GM12878 (cell line): ENCODE measurements around the gene TRAF3. TPM values are rescaled to one million over a fixed set of nuclear protein-coding genes. Genes with fewer than 3 reads are reported as not detected.

Experiments
- BHLHE40 ChIP-seq, 2 experiments: fragments of 450-650 bp in 1 of 2; IDR thresholded peaks; 2 replicates each; pipeline ENCODE4 v1.6.1; 2011 to 2017; ENCODE audit warnings: low read depth in 2 of 2, borderline replicate concordance in 1 of 2, improper control_type of control experiment in 1 of 2, low read length in 1 of 2, mild to moderate bottlenecking in 1 of 2
- CBFB ChIP-seq: IDR thresholded peaks from 2 replicates; pipeline ENCODE4 v1.6.1; 2016; ENCODE audit warnings: antibody characterized with exemption, low read depth
- CHD1 ChIP-seq: IDR thresholded peaks from 2 replicates; pipeline ENCODE4 v1.6.1; 2012; ENCODE audit warnings: low read depth, low read length, improper control_type of control experiment
- CHD2 ChIP-seq: IDR thresholded peaks from 2 replicates; pipeline ENCODE4 v1.6.1; 2011; ENCODE audit warnings: low read depth, low read length, improper control_type of control experiment, borderline replicate concordance
- EZH2 ChIP-seq: IDR thresholded peaks from 2 replicates; pipeline ENCODE4 v1.6.1; 2012; ENCODE audit warnings: low read depth, mild to moderate bottlenecking, control low read depth, inconsistent platforms, low read length, borderline replicate concordance; ENCODE audit not compliant: control insufficient read depth
- FOS ChIP-seq: IDR thresholded peaks from 3 replicates; pipeline ENCODE4 v1.6.1; 2011; ENCODE audit warnings: borderline replicate concordance; ENCODE audit not compliant: insufficient read length; ENCODE audit errors: extremely low read depth
- FOXM1 ChIP-seq: IDR thresholded peaks from 2 replicates; pipeline ENCODE4 v1.6.1; 2012; ENCODE audit warnings: low read depth, mild to moderate bottlenecking, inconsistent platforms, low read length, moderate library complexity
- IKZF1 ChIP-seq: fragments of 450-650 bp; conservative IDR thresholded peaks from 2 replicates; pipeline ENCODE4 v1.6.1; 2017; ENCODE audit warnings: antibody characterized with exemption, mild to moderate bottlenecking
- IRF4 ChIP-seq: IDR thresholded peaks from 2 replicates; pipeline ENCODE4 v1.6.1; 2011; ENCODE audit warnings: low read depth, low read length
- KAT2A ChIP-seq: conservative IDR thresholded peaks from 2 replicates; pipeline ENCODE4 v1.6.1; 2011; ENCODE audit warnings: low read depth, low read length; ENCODE audit not compliant: control insufficient read depth
- KLF5 ChIP-seq: fragments of 450-650 bp; IDR thresholded peaks from 2 replicates; pipeline ENCODE4 v1.6.1; 2014; ENCODE audit warnings: mild to moderate bottlenecking; ENCODE audit not compliant: partially characterized antibody
- MTA3 ChIP-seq: IDR thresholded peaks from 2 replicates; pipeline ENCODE4 v1.6.1; 2012; ENCODE audit warnings: low read length, inconsistent platforms, borderline replicate concordance
- NFYA ChIP-seq: IDR thresholded peaks from 2 replicates; pipeline ENCODE4 v1.6.1; 2011; ENCODE audit warnings: low read depth, mild to moderate bottlenecking, low read length, improper control_type of control experiment, borderline replicate concordance
- NR2F1 ChIP-seq: fragments of 450-650 bp; conservative IDR thresholded peaks from 2 replicates; pipeline ENCODE4 v1.6.1; 2017; ENCODE audit warnings: mild to moderate bottlenecking
- POLR2AphosphoS2 ChIP-seq: IDR thresholded peaks from 2 replicates; pipeline ENCODE4 v1.6.1; 2011; ENCODE audit warnings: low read depth, mild to moderate bottlenecking, low read length, improper control_type of control experiment, moderate library complexity
- POLR2AphosphoS5 ChIP-seq: IDR thresholded peaks from 2 replicates; pipeline ENCODE4 v1.6.1; 2011; ENCODE audit warnings: mild to moderate bottlenecking, low read length, inconsistent platforms
- RBBP5 ChIP-seq: fragments of 200-600 bp; sonication (generic); conservative IDR thresholded peaks from 2 replicates; pipeline ENCODE4 v1.6.1; 2016
- RFX5 ChIP-seq: IDR thresholded peaks from 2 replicates; pipeline ENCODE4 v1.6.1; 2011; ENCODE audit warnings: low read depth, low read length, improper control_type of control experiment
- SIN3A ChIP-seq: IDR thresholded peaks from 2 replicates; pipeline ENCODE4 v1.6.1; 2012; ENCODE audit warnings: low read depth, low read length, improper control_type of control experiment
- SMARCA5 ChIP-seq: fragments of 450-650 bp; IDR thresholded peaks from 2 replicates; pipeline ENCODE4 v1.6.1; 2017; ENCODE audit warnings: mild to moderate bottlenecking
- SMC3 ChIP-seq: IDR thresholded peaks from 2 replicates; pipeline ENCODE4 v1.6.1; 2011; ENCODE audit warnings: low read length, improper control_type of control experiment, borderline replicate concordance
- SREBF1 ChIP-seq: IDR thresholded peaks from 2 replicates; pipeline ENCODE4 v1.6.1; 2012; ENCODE audit warnings: mild to moderate bottlenecking, low read length
- SREBF2 ChIP-seq: IDR thresholded peaks from 2 replicates; pipeline ENCODE4 v1.6.1; 2012; ENCODE audit warnings: mild to moderate bottlenecking, low read length
- STAT1 ChIP-seq: fragments of 450-650 bp; conservative IDR thresholded peaks from 2 replicates; pipeline ENCODE4 v1.6.1; 2014; ENCODE audit warnings: antibody characterized with exemption, mild to moderate bottlenecking
- TAF1 ChIP-seq: IDR thresholded peaks from 2 replicates; pipeline ENCODE4 v1.6.1; 2011; ENCODE audit warnings: mild to moderate bottlenecking, low read depth, low read length, borderline replicate concordance
- TBL1XR1 ChIP-seq: IDR thresholded peaks from 2 replicates; pipeline ENCODE4 v1.6.1; 2012; ENCODE audit warnings: low read depth, low read length, improper control_type of control experiment
- TCF7 ChIP-seq: IDR thresholded peaks from 2 replicates; pipeline ENCODE4 v1.6.1; 2014; ENCODE audit warnings: antibody characterized with exemption, borderline replicate concordance
- YBX1 ChIP-seq: fragments of 450-650 bp; IDR thresholded peaks from 2 replicates; pipeline ENCODE4 v1.6.1; 2016; ENCODE audit warnings: antibody characterized with exemption
- ZNF217 ChIP-seq: fragments of 450-650 bp; IDR thresholded peaks from 2 replicates; pipeline ENCODE4 v1.6.1; 2017; ENCODE audit warnings: antibody characterized with exemption, mild to moderate bottlenecking
- ZNF24 ChIP-seq: fragments of 450-650 bp; IDR thresholded peaks from 2 replicates; pipeline ENCODE4 v1.6.1; 2017; ENCODE audit warnings: antibody characterized with exemption, mild to moderate bottlenecking
- ZNF274 ChIP-seq: IDR thresholded peaks from one replicate; pipeline ENCODE4 v1.8.0; 2011; ENCODE audit not compliant: insufficient read length, insufficient read depth
- ZNF622 ChIP-seq: fragments of 450-650 bp; IDR thresholded peaks from 2 replicates; pipeline ENCODE4 v1.6.1; 2017; ENCODE audit warnings: mild to moderate bottlenecking, inconsistent platforms
- polyA plus RNA-seq, 11 experiments: library from polyadenylated mRNA; depleted of rRNA in 4 of 11; unstranded in 6 of 11; stranded (reverse) in 5 of 11; fragments of >200 nt; fragmentation: Nextera tagmentation in 4 of 11; fragmentation: Illumina TruSeq in 1 of 11; extraction: Ambion mirVana in 4 of 11; extraction: Trizol in 1 of 11; gene quantifications; 1 replicate in 1 of 11; 2 replicates in 10 of 11; pipeline versions ENCODE4 v1.2.1 to v1.2.3, GENCODE V29; 2011 to 2016; ENCODE audit warnings: inconsistent platforms in 2 of 11, missing spikeins in 2 of 11, low read depth in 1 of 11
- total RNA-seq, 4 experiments: library from RNA; depleted of rRNA in 3 of 4; stranded (reverse); fragments of >200 nt in 3 of 4; fragmentation: Illumina TruSeq in 1 of 4; extraction: Trizol in 1 of 4; gene quantifications; 2 replicates each; pipeline versions ENCODE4 v1.2.1 to v1.2.3, GENCODE V29; 2013 to 2021
- TF ChIP-seq, protein P1 (sequence below): IDR thresholded peaks from 2 replicates; pipeline ENCODE4 v1.6.1; 2011; ENCODE audit warnings: mild to moderate bottlenecking, low read depth, low read length, moderate library complexity; ENCODE audit not compliant: insufficient replicate concordance
- TF ChIP-seq, protein P2 (sequence below): IDR thresholded peaks from 2 replicates; pipeline ENCODE4 v1.6.1; 2012; ENCODE audit warnings: low read depth, low read length, improper control_type of control experiment

Gene TRAF3
- total and polyA plus RNA-seq, 10 of the 15 experiments (the other 5 are each of a cell fraction or from before 2014, with no cell fraction given) = 3.0 to 70.1 (median 36.5) TPM

- peak; percentile 61; the same call in 1 of the 2 replicates for TF ChIP-seq CBFB
- TF ChIP-seq TBL1XR1 = peak; percentile 84
- peak; percentile 77 to 79; a peak in 3 of 4 replicates for TF ChIP-seq BHLHE40 (IDR thresholded peaks at IDR 0.05; ENCODE audit: borderline replicate concordance in 1 of 2, low read depth in 2 of 2, low read length in 1 of 2)
- no peak for TF ChIP-seq RFX5
- TF ChIP-seq FOXM1 = peak; percentile 89
- no peak for TF ChIP-seq ZNF622
- no peak for TF ChIP-seq SREBF2
- TF ChIP-seq MTA3 = 0 out of 2 replicates have a peak, but pooled peaks have one; percentile 54
- no peak for TF ChIP-seq NFYA
- no peak for TF ChIP-seq STAT1
- no peak for TF ChIP-seq KAT2A
- peak; percentile 59 for TF ChIP-seq IRF4
- TF ChIP-seq ZNF24 = no peak
- TF ChIP-seq SREBF1 = no peak
- no peak; the same call in 1 of the 2 replicates for TF ChIP-seq CHD2
- TF ChIP-seq SMARCA5 = no peak
- no peak for TF ChIP-seq SIN3A
- TF ChIP-seq YBX1 = no peak
- TF ChIP-seq EZH2 = no peak
- TF ChIP-seq, protein P1, sequence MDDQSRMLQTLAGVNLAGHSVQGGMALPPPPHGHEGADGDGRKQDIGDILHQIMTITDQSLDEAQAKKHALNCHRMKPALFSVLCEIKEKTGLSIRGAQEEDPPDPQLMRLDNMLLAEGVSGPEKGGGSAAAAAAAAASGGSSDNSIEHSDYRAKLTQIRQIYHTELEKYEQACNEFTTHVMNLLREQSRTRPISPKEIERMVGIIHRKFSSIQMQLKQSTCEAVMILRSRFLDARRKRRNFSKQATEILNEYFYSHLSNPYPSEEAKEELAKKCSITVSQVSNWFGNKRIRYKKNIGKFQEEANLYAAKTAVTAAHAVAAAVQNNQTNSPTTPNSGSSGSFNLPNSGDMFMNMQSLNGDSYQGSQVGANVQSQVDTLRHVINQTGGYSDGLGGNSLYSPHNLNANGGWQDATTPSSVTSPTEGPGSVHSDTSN = no peak
- no peak for TF ChIP-seq TCF7
- TF ChIP-seq TAF1 = no peak; the same call in 1 of the 2 replicates
- no peak for TF ChIP-seq ZNF274
- TF ChIP-seq ZNF217 = no peak
- TF ChIP-seq POLR2AphosphoS2 = no peak
- TF ChIP-seq SMC3 = 0 out of 2 replicates have a peak, but pooled peaks have one; percentile 2
- TF ChIP-seq FOS = no peak
- no peak for TF ChIP-seq CHD1
- TF ChIP-seq, protein P2, sequence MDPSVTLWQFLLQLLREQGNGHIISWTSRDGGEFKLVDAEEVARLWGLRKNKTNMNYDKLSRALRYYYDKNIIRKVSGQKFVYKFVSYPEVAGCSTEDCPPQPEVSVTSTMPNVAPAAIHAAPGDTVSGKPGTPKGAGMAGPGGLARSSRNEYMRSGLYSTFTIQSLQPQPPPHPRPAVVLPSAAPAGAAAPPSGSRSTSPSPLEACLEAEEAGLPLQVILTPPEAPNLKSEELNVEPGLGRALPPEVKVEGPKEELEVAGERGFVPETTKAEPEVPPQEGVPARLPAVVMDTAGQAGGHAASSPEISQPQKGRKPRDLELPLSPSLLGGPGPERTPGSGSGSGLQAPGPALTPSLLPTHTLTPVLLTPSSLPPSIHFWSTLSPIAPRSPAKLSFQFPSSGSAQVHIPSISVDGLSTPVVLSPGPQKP = no peak
- no peak for TF ChIP-seq POLR2AphosphoS5
- no peak for TF ChIP-seq RBBP5
- no peak for TF ChIP-seq KLF5
- TF ChIP-seq NR2F1 = peak; percentile 42; the same call in 1 of the 2 replicates
- peak; percentile 99 for TF ChIP-seq IKZF1
Observed at GRCh38 chr14:102764220-102764671, 13.0 kb upstream of the TRAF3 start (continued).
